ENCODE results near the gene LRRC8A.

The LRRC8A gene

GRCh38 chr9:128902351-128903078 is 20.6 kb downstream of the LRRC8A start:
- DNase-seq, result no peak

GRCh38 chr9:128903079-128903461 is 21.1 kb downstream of the LRRC8A start:
- DNase-seq, result no peak

GRCh38 chr9:128903871-128904620 is 22.1 kb downstream of the LRRC8A start:
- no peak for DNase-seq

- DNase-seq, result no peak
Observed at GRCh38 chr9:128905964-128906363, 24.0 kb downstream of the LRRC8A start.

- no peak for DNase-seq
Observed at GRCh38 chr9:128906741-128907140, 24.8 kb downstream of the LRRC8A start.

- DNase-seq, result no peak
Observed at GRCh38 chr9:128908372-128908771, 26.4 kb downstream of the LRRC8A start.

GRCh38 chr9:128909859-128910258 is 27.9 kb downstream of the LRRC8A start:
- no peak for DNase-seq

GRCh38 chr9:128910906-128911305 is 29.0 kb downstream of the LRRC8A start:
- no peak for DNase-seq

GRCh38 chr9:128911529-128912035 is 29.6 kb downstream of the LRRC8A start:
- no peak for DNase-seq

GRCh38 chr9:128912270-128912853 is 30.4 kb downstream of the LRRC8A start:
- DNase-seq, result no peak

GRCh38 chr9:128913048-128913900 is 31.3 kb downstream of the LRRC8A start:
- no peak for DNase-seq

GRCh38 chr9:128913995-128914772 is 32.3 kb downstream of the LRRC8A start:
- no peak for DNase-seq

GRCh38 chr9:128916204-128916603 is 34.3 kb downstream of the LRRC8A start:
- no peak for DNase-seq

- no peak for DNase-seq
Observed at GRCh38 chr9:128916745-128917144, 34.8 kb downstream of the LRRC8A start.

GRCh38 chr9:128917151-128917849 is 35.4 kb downstream of the LRRC8A start:
- no peak for DNase-seq

- no peak for DNase-seq
Observed at GRCh38 chr9:128918921-128919320, 37.0 kb downstream of the LRRC8A start.

- DNase-seq, result no peak
Observed at GRCh38 chr9:128919402-128920089, 37.6 kb downstream of the LRRC8A start.

GRCh38 chr9:128920381-128921058 is 38.6 kb downstream of the LRRC8A start, which contains the start of gene PHYHD1:
TSS of gene PHYHD1 (plus strand) at chr9:128920982. CDS start at chr9:128922324, 1,342 bp downstream.
- DNase-seq, result peak; percentile 38

- DNase-seq, result peak; percentile 66
Observed at GRCh38 chr9:128921881-128922763, 40.2 kb downstream of the LRRC8A start.
